CD4-positive, alpha-beta memory T cell (primary cell): ENCODE results near the gene C3orf62. TPM values are rescaled to one million over a fixed set of nuclear protein-coding genes. Genes with fewer than 3 reads are reported as not detected.

Source experiments
- CTCF ChIA-PET: fragments of 350-600 bp; sonication (Branson Sonifier 250); formaldehyde crosslinking; loops from one replicate; lab custom pipeline; 2021; ENCODE audit warnings: inconsistent platforms; ENCODE audit not compliant: partially characterized antibody; lab: Charles Lee
- POLR2A ChIA-PET: fragments of 350-600 bp; sonication (Branson Sonifier 250); formaldehyde crosslinking; loops from one replicate; lab custom pipeline; 2021; ENCODE audit not compliant: partially characterized antibody; lab: Charles Lee
- DNase-seq, 5 donors: peaks; one replicate each; pipeline versions ENCODE4 v3.0.0 to v3.0.0-alpha.2; 2020 to 2022; ENCODE audit warnings: mixed read lengths in 1 of 5
- H3K27ac ChIP-seq: one replicate; pipeline ENCODE4 v1.7.0; 2013; ENCODE audit warnings: low read depth, low read length
- H3K27me3 ChIP-seq: 2 replicates; pipeline ENCODE4 v1.7.0; 2013; ENCODE audit warnings: mild to moderate bottlenecking, low read length, moderate library complexity; ENCODE audit not compliant: insufficient read depth
- H3K36me3 ChIP-seq: 2 replicates; pipeline ENCODE4 v1.7.0; 2013; ENCODE audit warnings: mild to moderate bottlenecking, low read length, moderate library complexity; ENCODE audit not compliant: insufficient read depth
- H3K4me1 ChIP-seq: 2 replicates; pipeline ENCODE4 v1.7.0; 2013; ENCODE audit warnings: mild to moderate bottlenecking, low read length, moderate library complexity; ENCODE audit not compliant: insufficient read depth
- H3K4me3 ChIP-seq, 2 donors: one replicate each; pipeline ENCODE4 v1.7.0; 2013; ENCODE audit warnings: low read length in 2 of 2, mild to moderate bottlenecking in 1 of 2
- H3K9me3 ChIP-seq, 2 donors: one replicate each; pipeline ENCODE4 v1.7.0; 2013; ENCODE audit warnings: low read length in 2 of 2, control low read depth in 1 of 2; ENCODE audit not compliant: control insufficient read depth in 1 of 2
- H3K27ac Mint-ChIP-seq, 7 donors: one replicate each; pipeline ENCODE4 v1.8.0; 2020 to 2021; ENCODE audit warnings: mixed read lengths in 7 of 7, mild to moderate bottlenecking in 6 of 7, inconsistent platforms in 3 of 7, moderate library complexity in 3 of 7
- H3K27me3 Mint-ChIP-seq, 2 donors: one replicate each; pipeline ENCODE4 v1.8.0; 2020 to 2021; ENCODE audit warnings: mixed read lengths in 2 of 2
- H3K36me3 Mint-ChIP-seq, 2 donors: one replicate each; pipeline ENCODE4 v1.8.0; 2020 to 2021; ENCODE audit warnings: mixed read lengths in 2 of 2, inconsistent platforms in 1 of 2, mild to moderate bottlenecking in 1 of 2
- H3K4me1 Mint-ChIP-seq, 4 donors: one replicate each; pipeline ENCODE4 v1.8.0; 2020 to 2021; ENCODE audit warnings: mixed read lengths in 4 of 4, mild to moderate bottlenecking in 1 of 4
- H3K4me3 Mint-ChIP-seq, 8 donors: one replicate each; pipeline ENCODE4 v1.8.0; 2020 to 2021; ENCODE audit warnings: mixed read lengths in 8 of 8, mild to moderate bottlenecking in 7 of 8, moderate library complexity in 6 of 8, inconsistent platforms in 3 of 8
- H3K9me3 Mint-ChIP-seq, 8 donors: one replicate each; pipeline ENCODE4 v1.8.0; 2020 to 2021; ENCODE audit warnings: mixed read lengths in 8 of 8, mild to moderate bottlenecking in 5 of 8, inconsistent platforms in 3 of 8, moderate library complexity in 1 of 8
- intact Hi-C: fragments of 100-400 bp; cut with micrococcal nuclease; formaldehyde crosslinking; loops from one replicate; pipeline ENCODE4 v1.15.1; 2023
- polyA plus RNA-seq, 2 donors: library from polyadenylated mRNA; unstranded; fragments of 300-500 nt; fragmentation: Illumina TruSeq; gene quantifications; one replicate each; pipeline ENCODE4 v1.2.3, GENCODE V29; 2021
- total RNA-seq, 2 experiments: library from RNA; stranded (reverse); gene quantifications; one replicate each; pipeline ENCODE4 v1.2.3, GENCODE V29; 2021

Gene C3orf62
- total RNA-seq: 1 to 10 TPM; 9.8 to 9.9 TPM
- polyA plus RNA-seq: 1 to 10 TPM in 1 of 2 donors, under 1 TPM in 1; 0.76 to 2.3 TPM

- peak within 1 kb of the TSS; percentile 44 to 67 for H3K4me3 ChIP-seq
- POLR2A ChIA-PET: interaction anchor here (0.6 to 1.5 kb wide), 3 partner anchors 63 to 266 kb away, joined by 3 to 6 read pairs (median 3); partner anchors contain the start of genes QARS1 and USP4
- peaks cover 21% of the 10 kb centered on the region for H3K36me3 ChIP-seq
- H3K4me1 ChIP-seq: peaks cover 17% of the 10 kb centered on the region
- DNase-seq: peak; percentile 56 to 72 (median 61)
- no peaks in the 10 kb centered on the region for H3K9me3 ChIP-seq
- Mint-ChIP-seq H3K4me1 (peaks cover 10 to 22% (median 19%) of the 10 kb centered on the region in 4 donors), H3K4me3 (peak within 1 kb of the TSS; percentile 78 to 90 (median 87)), H3K27ac (peak within 1 kb of the TSS; percentile 77 to 94 (median 90)), H3K36me3 (peaks cover 10 to 19% of the 10 kb centered on the region in 2 donors), H3K9me3 (no peaks in the 10 kb centered on the region), H3K27me3 (no peaks in the 10 kb centered on the region)
- CTCF ChIA-PET: interaction anchor here (1.9 to 2.3 kb wide), 2 partner anchors 107 to 172 kb away, joined by 4 to 11 read pairs; partner anchors contain the start of gene KLHDC8B
- peak within 1 kb of the TSS; percentile 67 for H3K27ac ChIP-seq
- H3K27me3 ChIP-seq: no peaks in the 10 kb centered on the region
- intact Hi-C loops: loop anchor here (5.0 kb wide), 1 partner anchor 104 kb away; the partner anchor contains the start of gene KLHDC8B
These were observed at the start of gene C3orf62 for GRCh38 chr3:49276475-49277382. C3orf62 (minus strand) TSS chr3:49277232; CDS start chr3:49276872, 360 bp downstream.

- H3K9me3 ChIP-seq: no peaks in the 10 kb centered on the region
- no peaks in the 10 kb centered on the region for H3K9me3 Mint-ChIP-seq
- intact Hi-C loops: no loop called here
- no peaks in the 10 kb centered on the region for H3K27me3 ChIP-seq
- no peaks in the 10 kb centered on the region for H3K27me3 Mint-ChIP-seq
- H3K4me3 Mint-ChIP-seq: no peak overlapping the region
- H3K27ac ChIP-seq: no peak overlapping the region
- H3K36me3 Mint-ChIP-seq: peaks cover 57 to 78% of the 10 kb centered on the region in 2 donors
- H3K4me3 ChIP-seq: no peak overlapping the region
- no peaks in the 10 kb centered on the region for H3K4me1 ChIP-seq
- CTCF ChIA-PET: interaction anchor here (0.9 to 1.4 kb wide), 3 partner anchors 10 to 24 kb away, joined by 3 to 5 read pairs (median 4); partner anchors contain the start of gene USP4
- peak overlapping the region in 2 of 7 donors; percentile 40 to 84 for H3K27ac Mint-ChIP-seq
- POLR2A ChIA-PET: interaction anchor here (1.6 kb wide), 1 partner anchor 16 kb away, joined by 8 read pairs; the partner anchor contains the start of gene USP4
- no peak for DNase-seq
- peaks cover 0 to 10% (median 5%) of the 10 kb centered on the region in 4 donors for H3K4me1 Mint-ChIP-seq
- H3K36me3 ChIP-seq: peaks cover 79% of the 10 kb centered on the region
These were observed 47.7 kb upstream of the C3orf62 start for GRCh38 chr3:49324768-49325167.

- Mint-ChIP-seq H3K4me1 (no peaks in the 10 kb centered on the region), H3K27me3 (no peaks in the 10 kb centered on the region), H3K36me3 (peaks cover 24 to 51% of the 10 kb centered on the region in 2 donors), H3K27ac (no peak overlapping the region), H3K9me3 (no peaks in the 10 kb centered on the region), H3K4me3 (no peak overlapping the region)
- H3K9me3 ChIP-seq: no peaks in the 10 kb centered on the region
- ChIA-PET POLR2A (no interaction called here), CTCF (interaction anchor here (0.6 to 1.1 kb wide), 2 partner anchors 132 to 169 kb away, joined by 3 read pairs; no protein-coding TSS in a partner anchor)
- peaks cover 50% of the 10 kb centered on the region for H3K36me3 ChIP-seq
- intact Hi-C loops: no loop called here
- H3K4me3 ChIP-seq: no peak overlapping the region
- no peaks in the 10 kb centered on the region for H3K4me1 ChIP-seq
- H3K27me3 ChIP-seq: no peaks in the 10 kb centered on the region
- no peak for DNase-seq
- no peak overlapping the region for H3K27ac ChIP-seq
These were observed 39.8 kb upstream of the C3orf62 start for GRCh38 chr3:49316696-49317457.

GRCh38 chr3:49313896-49314688 lies 37.1 kb upstream of the C3orf62 start:
- Histone ChIP-seq H3K4me3 (no peak overlapping the region), H3K27ac (no peak overlapping the region), H3K4me1 (no peaks in the 10 kb centered on the region), H3K36me3 (peaks cover 43% of the 10 kb centered on the region), H3K9me3 (no peaks in the 10 kb centered on the region), H3K27me3 (no peaks in the 10 kb centered on the region)
- intact Hi-C loops: no loop called here
- peak overlapping the region in 6 of 7 donors; percentile 32 to 72 (median 48) for H3K27ac Mint-ChIP-seq
- ChIA-PET POLR2A (interaction anchor here (1.5 kb wide), 1 partner anchor 26 kb away, joined by 3 read pairs; the partner anchor contains the start of gene USP4), CTCF (interaction anchor here (0.7 kb wide), 1 partner anchor 115 kb away, joined by 3 read pairs; the partner anchor contains the start of gene NICN1)
- no peaks in the 10 kb centered on the region for H3K9me3 Mint-ChIP-seq
- DNase-seq: no peak
- H3K36me3 Mint-ChIP-seq: peaks cover 25 to 53% of the 10 kb centered on the region in 2 donors
- H3K4me3 Mint-ChIP-seq: no peak overlapping the region
- no peaks in the 10 kb centered on the region for H3K27me3 Mint-ChIP-seq
- H3K4me1 Mint-ChIP-seq: peaks cover 0 to 3% (median 0%) of the 10 kb centered on the region in 4 donors

GRCh38 chr3:49311283-49311682 lies 34.3 kb upstream of the C3orf62 start:
- H3K4me1 Mint-ChIP-seq: peaks cover 0 to 3% (median 0%) of the 10 kb centered on the region in 4 donors
- no peak overlapping the region for H3K27ac ChIP-seq
- H3K9me3 ChIP-seq: no peaks in the 10 kb centered on the region
- H3K27me3 Mint-ChIP-seq: no peaks in the 10 kb centered on the region
- peaks cover 35% of the 10 kb centered on the region for H3K36me3 ChIP-seq
- H3K4me1 ChIP-seq: no peaks in the 10 kb centered on the region
- intact Hi-C loops: no loop called here
- POLR2A ChIA-PET: no interaction called here
- peaks cover 24 to 56% of the 10 kb centered on the region in 2 donors for H3K36me3 Mint-ChIP-seq
- peak overlapping the region in 6 of 7 donors; percentile 14 to 87 (median 48) for H3K27ac Mint-ChIP-seq
- DNase-seq: no peak
- CTCF ChIA-PET: no interaction called here
- no peaks in the 10 kb centered on the region for H3K9me3 Mint-ChIP-seq
- no peaks in the 10 kb centered on the region for H3K27me3 ChIP-seq
- H3K4me3 Mint-ChIP-seq: no peak overlapping the region
- no peak overlapping the region for H3K4me3 ChIP-seq

GRCh38 chr3:49310677-49311076 lies 33.6 kb upstream of the C3orf62 start:
- peaks cover 0 to 3% (median 0%) of the 10 kb centered on the region in 4 donors for H3K4me1 Mint-ChIP-seq
- no peak overlapping the region for H3K4me3 Mint-ChIP-seq
- H3K36me3 Mint-ChIP-seq: peaks cover 26 to 59% of the 10 kb centered on the region in 2 donors
- Histone ChIP-seq H3K9me3 (no peaks in the 10 kb centered on the region), H3K4me3 (no peak overlapping the region), H3K27me3 (no peaks in the 10 kb centered on the region), H3K4me1 (no peaks in the 10 kb centered on the region), H3K36me3 (peaks cover 38% of the 10 kb centered on the region), H3K27ac (no peak overlapping the region)
- no peak for DNase-seq
- peak overlapping the region in 5 of 7 donors; percentile 38 to 87 (median 51) for H3K27ac Mint-ChIP-seq
- no peaks in the 10 kb centered on the region for H3K27me3 Mint-ChIP-seq
- intact Hi-C loops: no loop called here
- H3K9me3 Mint-ChIP-seq: no peaks in the 10 kb centered on the region
- POLR2A ChIA-PET: no interaction called here
- CTCF ChIA-PET: no interaction called here
